GM12873 (cell line): ENCODE measurements around the gene IL11RA.

Source experiments
- TF ChIP-seq, protein P1 (sequence below): IDR thresholded peaks from 2 replicates; pipeline ENCODE4 v1.5.1; 2012; ENCODE audit warnings: low read depth, mild to moderate bottlenecking, moderate library complexity, low read length, control low read depth; ENCODE audit not compliant: insufficient read depth; ENCODE audit errors: missing control alignments

The IL11RA gene

DNA sequence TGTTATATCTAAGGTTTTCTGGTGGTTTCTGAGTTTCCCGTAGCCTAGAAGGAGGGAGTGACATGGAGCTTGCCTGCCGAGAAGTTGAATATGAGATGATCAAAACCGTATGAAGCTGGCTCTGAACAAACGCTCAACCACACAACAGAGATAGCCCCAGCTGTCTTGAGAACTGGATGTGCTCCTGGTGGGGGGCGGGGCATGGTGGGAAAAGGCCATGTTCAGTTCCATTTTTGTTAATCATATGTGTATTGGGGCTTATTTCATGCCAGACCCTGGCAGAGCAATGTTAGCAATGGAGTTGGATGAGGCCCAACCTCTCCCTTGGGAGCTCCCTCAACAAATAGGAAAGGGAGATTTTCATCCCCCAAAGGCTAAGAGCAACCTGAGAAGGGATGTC lies 34.2 kb downstream of the IL11RA start:
- TF ChIP-seq, protein P1, sequence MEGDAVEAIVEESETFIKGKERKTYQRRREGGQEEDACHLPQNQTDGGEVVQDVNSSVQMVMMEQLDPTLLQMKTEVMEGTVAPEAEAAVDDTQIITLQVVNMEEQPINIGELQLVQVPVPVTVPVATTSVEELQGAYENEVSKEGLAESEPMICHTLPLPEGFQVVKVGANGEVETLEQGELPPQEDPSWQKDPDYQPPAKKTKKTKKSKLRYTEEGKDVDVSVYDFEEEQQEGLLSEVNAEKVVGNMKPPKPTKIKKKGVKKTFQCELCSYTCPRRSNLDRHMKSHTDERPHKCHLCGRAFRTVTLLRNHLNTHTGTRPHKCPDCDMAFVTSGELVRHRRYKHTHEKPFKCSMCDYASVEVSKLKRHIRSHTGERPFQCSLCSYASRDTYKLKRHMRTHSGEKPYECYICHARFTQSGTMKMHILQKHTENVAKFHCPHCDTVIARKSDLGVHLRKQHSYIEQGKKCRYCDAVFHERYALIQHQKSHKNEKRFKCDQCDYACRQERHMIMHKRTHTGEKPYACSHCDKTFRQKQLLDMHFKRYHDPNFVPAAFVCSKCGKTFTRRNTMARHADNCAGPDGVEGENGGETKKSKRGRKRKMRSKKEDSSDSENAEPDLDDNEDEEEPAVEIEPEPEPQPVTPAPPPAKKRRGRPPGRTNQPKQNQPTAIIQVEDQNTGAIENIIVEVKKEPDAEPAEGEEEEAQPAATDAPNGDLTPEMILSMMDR = no peak

DNA sequence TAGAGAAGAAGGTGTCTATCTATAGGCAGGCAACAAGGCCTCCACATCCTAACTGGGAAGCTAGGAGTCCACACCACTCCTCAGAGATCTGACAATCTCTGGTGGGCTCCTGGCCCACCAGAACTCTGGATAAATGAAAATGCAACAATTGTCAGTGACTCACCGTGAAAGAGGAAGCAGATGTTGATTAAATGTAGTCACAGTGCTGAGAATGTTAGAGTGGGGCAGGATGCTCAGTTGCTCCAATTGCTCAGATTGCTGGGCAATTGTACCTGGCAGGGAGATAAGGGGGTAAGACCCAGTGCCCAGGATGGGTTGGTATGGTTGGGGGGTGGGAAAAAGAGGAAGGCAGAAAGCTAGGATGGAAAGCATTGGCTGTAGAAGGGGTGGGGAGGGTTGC lies 34.7 kb downstream of the IL11RA start:
- TF ChIP-seq, protein P1 = no peak

DNA sequence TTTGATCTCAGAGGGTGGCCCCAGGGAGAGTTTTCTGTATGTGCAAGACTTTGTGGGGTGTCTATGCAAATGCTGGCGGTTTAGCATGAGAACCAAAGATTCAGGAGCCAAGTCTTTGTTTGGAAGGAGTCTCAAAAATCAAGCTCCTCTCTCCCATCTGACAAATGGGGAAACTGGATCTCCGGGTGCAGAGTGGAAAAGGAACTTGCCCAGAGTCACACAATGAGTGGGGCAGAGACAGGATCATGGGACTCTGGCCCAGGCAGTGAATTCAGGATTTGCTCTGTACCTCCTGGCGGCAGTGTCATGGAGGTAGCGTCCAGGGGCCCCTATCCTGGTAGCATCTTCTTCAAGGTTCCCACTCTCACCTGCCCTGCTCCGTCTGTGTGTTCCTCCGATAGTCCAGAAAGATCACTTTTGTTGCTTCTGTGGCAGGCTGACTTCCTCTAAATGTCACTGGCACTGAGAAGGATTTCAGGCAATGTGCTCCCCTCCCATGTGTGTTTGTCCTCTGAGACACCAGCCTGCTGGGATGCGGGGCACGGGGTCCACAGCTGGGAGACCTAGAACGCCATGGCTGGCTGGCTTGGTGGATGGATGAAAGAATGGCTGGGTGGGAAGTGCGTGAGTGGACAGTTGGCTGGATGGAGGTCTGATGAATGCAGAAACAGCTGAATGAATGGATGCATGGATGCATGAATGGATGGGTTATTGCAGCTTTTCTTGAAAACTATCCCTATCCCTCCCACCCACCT lies 35.5 kb downstream of the IL11RA start:
- TF ChIP-seq, protein P1 = no peak

DNA sequence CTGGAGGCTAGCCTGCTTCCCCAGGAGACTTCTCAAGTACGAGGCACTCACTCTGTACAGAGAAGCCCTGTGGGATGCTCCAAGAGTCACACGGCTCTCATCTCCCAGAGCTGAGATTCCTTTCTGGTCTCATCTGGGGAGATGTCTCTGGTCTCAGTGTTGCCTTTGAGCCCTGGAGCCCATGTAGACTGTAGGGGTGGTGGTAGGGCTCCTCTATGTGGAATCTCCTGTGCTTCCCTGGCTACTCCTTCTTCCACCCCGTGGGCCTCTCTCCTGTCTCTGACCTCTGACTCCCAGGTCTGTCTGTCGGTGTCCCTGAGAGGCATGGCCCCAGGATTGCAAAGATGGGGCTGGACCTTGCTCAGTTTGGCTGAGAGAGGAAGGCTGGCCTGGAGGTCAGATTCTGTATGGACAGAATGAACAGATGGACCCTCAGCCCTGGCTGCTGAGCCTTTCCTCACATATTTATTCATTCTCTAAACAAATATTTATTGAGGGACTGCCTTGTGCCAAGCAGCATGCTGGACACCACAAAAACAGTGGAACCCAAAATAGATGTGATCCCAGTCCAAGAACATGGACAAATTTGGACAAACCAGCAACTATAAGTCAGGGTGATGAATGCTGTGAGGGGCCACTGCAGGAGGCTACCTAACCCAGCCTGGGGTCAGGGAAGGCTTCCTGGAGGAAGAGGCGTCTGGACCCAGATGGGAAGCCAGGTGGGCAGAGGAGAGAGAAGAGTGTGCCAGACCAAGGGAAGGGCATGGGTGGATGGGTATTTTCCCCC lies 36.5 kb downstream of the IL11RA start:
- TF ChIP-seq, protein P1 = no peak

DNA sequence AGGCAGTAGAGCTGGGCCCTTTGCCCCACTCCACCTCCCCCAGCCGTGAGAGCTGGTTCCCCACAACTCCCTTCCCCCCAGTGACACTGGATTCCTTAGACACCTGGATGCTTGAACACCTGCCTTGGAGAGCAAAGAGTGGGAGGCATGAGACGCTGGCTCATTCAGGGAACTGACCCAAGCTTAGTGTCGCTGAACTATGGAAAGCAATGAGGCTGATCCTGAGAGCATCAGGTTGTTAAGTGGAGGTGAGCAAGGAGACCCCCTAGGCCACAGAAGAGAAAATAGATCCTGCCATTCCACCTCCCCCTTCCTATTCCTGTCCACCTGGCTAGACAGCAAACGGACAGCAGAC lies 37.1 kb downstream of the IL11RA start:
- TF ChIP-seq, protein P1 = no peak

DNA sequence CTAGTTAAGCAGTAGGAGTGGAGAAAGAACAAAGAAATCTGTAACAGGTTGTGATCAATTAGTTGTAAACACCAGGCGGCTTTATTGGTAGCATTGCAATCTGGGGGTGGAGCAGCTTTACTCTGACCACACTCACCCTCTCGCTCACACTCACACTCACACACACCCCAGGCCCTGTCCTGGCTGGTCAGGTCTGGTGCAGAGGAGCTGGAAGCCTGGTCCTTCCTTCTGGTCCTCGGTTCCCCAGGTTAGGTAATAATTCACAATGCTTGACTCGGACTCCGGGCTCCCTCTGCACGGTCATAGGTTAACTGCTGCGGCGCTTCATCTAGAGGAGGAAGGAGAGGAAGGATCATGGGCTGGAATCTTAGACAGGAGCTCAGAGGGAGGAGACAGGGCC lies 37.5 kb downstream of the IL11RA start:
- TF ChIP-seq, protein P1 = no peak
